Esophagus muscularis mucosa (tissue), 3 donors: Measurements from ENCODE around the gene BEND6.

Experiments
- POLR2A ChIP-seq: fragments of 450-650 bp; IDR thresholded peaks from one replicate; pipeline ENCODE4 v1.6.1; 2017; ENCODE audit warnings: antibody characterized with exemption, moderate library complexity, mild to moderate bottlenecking, low read depth
- POLR2AphosphoS5 ChIP-seq, 2 donors: sonication (generic); formaldehyde crosslinking; IDR thresholded peaks; one replicate each; pipeline ENCODE4 v1.6.1; 2017; ENCODE audit warnings: antibody characterized with exemption in 2 of 2
- TF ChIP-seq, protein P1 (sequence below), 3 experiments: fragments of 200-600 bp in 2 of 3; fragments of 450-650 bp in 1 of 3; sonication (generic) in 2 of 3; IDR thresholded peaks; one replicate each; pipeline ENCODE4 v1.5.1; 2017 to 2019; ENCODE audit warnings: antibody characterized with exemption in 3 of 3, mild to moderate bottlenecking in 2 of 3, moderate library complexity in 1 of 3

DNA sequence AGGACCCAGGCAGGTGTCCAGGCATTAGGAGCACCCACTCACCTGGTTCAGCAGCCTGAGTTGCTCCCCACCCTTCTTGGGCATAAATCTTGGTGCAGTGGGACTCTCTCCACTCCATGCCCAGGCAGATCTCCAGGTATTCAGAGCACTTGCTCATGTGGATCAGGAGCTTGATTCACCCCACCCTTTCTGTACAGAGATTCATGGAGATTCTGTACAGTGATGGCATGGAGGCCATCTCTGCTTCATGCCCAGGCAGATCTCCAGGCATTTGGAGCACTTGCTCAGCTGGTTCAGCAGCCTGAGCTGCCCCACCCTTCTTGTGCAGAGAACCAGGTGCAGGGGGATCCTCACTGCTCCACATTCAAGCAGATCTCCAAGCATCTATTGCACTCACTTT, 44.1 kb downstream of the BEND6 start:
- TF ChIP-seq POLR2A = no peak
- TF ChIP-seq, protein P1, sequence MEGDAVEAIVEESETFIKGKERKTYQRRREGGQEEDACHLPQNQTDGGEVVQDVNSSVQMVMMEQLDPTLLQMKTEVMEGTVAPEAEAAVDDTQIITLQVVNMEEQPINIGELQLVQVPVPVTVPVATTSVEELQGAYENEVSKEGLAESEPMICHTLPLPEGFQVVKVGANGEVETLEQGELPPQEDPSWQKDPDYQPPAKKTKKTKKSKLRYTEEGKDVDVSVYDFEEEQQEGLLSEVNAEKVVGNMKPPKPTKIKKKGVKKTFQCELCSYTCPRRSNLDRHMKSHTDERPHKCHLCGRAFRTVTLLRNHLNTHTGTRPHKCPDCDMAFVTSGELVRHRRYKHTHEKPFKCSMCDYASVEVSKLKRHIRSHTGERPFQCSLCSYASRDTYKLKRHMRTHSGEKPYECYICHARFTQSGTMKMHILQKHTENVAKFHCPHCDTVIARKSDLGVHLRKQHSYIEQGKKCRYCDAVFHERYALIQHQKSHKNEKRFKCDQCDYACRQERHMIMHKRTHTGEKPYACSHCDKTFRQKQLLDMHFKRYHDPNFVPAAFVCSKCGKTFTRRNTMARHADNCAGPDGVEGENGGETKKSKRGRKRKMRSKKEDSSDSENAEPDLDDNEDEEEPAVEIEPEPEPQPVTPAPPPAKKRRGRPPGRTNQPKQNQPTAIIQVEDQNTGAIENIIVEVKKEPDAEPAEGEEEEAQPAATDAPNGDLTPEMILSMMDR (IDR thresholded peaks at IDR 0.05) = no peak
- no peak for TF ChIP-seq POLR2AphosphoS5 (IDR thresholded peaks at IDR 0.05)
